Measurements from ENCODE around the gene LCAT.

LCAT gene

DNA sequence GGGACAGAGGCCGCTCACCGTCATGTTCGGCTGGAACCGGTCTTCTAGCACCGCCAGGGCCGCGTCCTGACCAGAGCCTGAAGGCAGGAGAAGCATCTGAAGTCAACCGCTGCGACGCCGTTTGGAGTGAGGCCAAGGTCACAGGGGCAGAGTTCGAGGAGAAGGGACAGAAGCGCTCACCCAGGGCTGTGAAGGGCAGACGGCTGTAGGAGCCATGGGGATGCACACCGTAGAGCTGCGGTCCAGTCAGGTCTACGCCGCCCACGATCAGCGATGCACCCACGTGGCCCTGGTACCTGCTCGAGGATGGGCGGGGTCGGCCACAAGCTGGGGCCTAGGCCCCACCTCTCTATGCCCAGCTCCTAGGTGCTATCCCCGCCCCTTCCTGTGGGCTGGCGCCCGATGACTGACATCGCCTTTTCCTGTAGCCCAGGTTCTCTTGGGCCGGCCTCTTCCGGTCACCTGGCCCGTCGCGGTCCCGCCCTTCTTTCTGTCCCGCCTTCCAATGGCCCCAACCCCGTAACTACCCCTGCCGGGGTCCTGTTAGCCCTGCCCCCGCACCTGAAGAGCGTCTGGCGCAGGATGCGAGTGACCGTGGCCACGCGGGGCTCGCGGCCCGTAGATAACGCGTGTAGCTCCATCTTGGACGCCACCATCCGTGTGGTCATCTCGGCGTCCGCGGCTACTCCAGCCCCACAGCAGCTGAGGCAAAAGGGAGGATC lies 8.4 kb downstream of the LCAT start:
- no peak for TF ChIP-seq ZNF274 (IDR thresholded peaks at IDR 0.05; ENCODE audit: low read depth, low read length)
- peak overlapping the region; percentile 81 for H3K4me3 ChIP-seq (ENCODE audit: low read length)

GRCh38 chr16:67935101-67935401 lies 8.9 kb downstream of the LCAT start:
- TF ChIP-seq ZNF274 (IDR thresholded peaks at IDR 0.05; ENCODE audit: low read depth, low read length): no peak
- H3K4me3 ChIP-seq (ENCODE audit: low read length): peak overlapping the region; percentile 45; the same call in 1 of the 2 replicates

GRCh38 chr16:67934306-67935100 lies 9.4 kb downstream of the LCAT start:
- H3K4me3 ChIP-seq (ENCODE audit: low read length): no peak overlapping the region
- TF ChIP-seq ZNF274 (IDR thresholded peaks at IDR 0.05; ENCODE audit: low read depth, low read length): no peak

GRCh38 chr16:67933805-67934204 lies 10.1 kb downstream of the LCAT start:
- no peak overlapping the region for H3K4me3 ChIP-seq (ENCODE audit: low read length)
- no peak for TF ChIP-seq ZNF274 (IDR thresholded peaks at IDR 0.05; ENCODE audit: low read depth, low read length)

DNA sequence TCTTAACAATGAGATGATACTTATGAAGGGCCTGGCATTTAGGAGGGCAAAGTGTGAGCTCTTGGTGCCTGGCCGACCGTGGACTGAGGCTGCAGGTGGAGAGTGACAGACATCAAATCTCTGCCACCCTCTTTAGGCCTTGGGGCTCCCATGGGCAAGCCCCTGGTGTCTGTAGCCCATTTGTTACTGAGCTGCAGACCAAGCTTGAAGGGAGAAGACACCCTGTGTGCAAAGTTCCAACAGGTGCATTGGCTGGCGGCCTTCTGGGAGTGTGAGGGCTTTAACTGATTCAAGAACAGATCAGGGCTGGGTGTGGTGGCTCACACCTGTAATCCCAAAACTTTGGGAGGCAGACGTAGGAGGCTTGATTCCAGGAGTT lies 11.5 kb downstream of the LCAT start:
- no peak for TF ChIP-seq ZNF274 (IDR thresholded peaks at IDR 0.05; ENCODE audit: low read depth, low read length)
- H3K4me3 ChIP-seq (ENCODE audit: low read length): no peak overlapping the region

GRCh38 chr16:67931712-67932461 lies 12.0 kb downstream of the LCAT start, which contains the start of gene CTRL:
Gene CTRL (minus strand): TSS chr16:67931862. CDS start chr16:67931852, 10 bp downstream.
- TF ChIP-seq ZNF274 (IDR thresholded peaks at IDR 0.05; ENCODE audit: low read depth, low read length): no peak
- no peak within 1 kb of the TSS for H3K4me3 ChIP-seq (ENCODE audit: low read length)

GRCh38 chr16:67930678-67931211 lies 13.2 kb downstream of the LCAT start:
- TF ChIP-seq ZNF274 (IDR thresholded peaks at IDR 0.05; ENCODE audit: low read depth, low read length): no peak
- H3K4me3 ChIP-seq (ENCODE audit: low read length): no peak overlapping the region

DNA sequence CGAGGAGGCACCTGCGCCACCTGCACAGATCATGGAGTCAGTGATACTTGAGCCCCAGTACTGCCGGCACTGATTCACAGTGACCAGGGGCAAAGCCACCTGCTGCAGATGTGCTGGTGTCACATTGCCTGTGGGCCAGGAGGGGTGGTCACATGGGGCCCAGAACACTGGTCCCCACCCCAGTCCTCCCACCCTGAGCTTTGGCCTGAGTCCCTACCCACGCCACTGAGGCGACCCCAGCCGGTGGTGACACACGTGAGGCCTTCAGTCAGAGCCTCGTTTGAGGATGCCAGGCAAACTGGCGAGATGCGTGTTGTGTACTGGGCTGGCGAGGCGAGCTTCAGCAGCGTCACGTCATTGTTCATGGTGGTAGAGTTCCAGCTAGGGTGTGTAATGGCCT lies 13.7 kb downstream of the LCAT start:
- TF ChIP-seq ZNF274 (IDR thresholded peaks at IDR 0.05; ENCODE audit: low read depth, low read length): no peak
- no peak overlapping the region for H3K4me3 ChIP-seq (ENCODE audit: low read length)

DNA sequence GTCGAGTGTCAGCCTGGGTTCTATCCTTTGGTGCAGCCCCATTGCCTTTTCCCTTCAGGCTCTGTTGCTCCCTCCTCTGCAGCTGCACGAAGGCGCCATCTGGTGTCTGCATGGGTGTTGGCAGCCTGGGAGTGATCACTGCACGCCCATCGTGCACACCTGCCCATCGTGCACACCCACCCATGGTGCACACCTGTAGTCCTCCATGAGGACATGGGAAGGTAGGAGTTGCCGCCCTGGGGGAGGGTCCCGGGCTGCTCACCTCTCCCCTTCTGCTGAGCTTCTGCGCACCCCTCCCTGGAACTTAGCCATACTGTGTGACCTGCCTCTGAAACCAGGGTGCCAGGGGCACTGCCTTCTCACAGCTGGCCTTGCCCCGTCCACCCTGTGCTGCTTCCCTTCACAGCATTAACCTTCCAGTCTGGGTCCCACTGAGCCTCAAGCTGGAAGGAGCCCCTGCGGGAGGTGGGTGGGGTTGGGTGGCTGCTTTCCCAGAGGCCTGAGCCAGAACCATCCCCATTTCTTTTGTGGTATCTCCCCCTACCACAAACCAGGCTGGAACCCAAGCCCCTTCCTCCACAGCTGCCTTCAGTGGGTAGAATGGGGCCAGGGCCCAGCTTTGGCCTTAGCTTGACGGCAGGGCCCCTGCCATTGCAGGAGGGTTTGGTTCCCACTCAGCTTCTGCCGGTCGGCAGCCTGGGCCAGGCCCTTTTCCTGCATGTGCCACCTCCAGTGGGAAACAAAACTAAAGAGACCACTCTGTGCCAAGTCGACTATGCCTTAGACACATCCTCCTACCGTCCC lies 15.2 kb downstream of the LCAT start:
- H3K4me3 ChIP-seq (ENCODE audit: low read length): no peak overlapping the region
- TF ChIP-seq ZNF274 (IDR thresholded peaks at IDR 0.05; ENCODE audit: low read depth, low read length): no peak

GRCh38 chr16:67928147-67928546 lies 15.8 kb downstream of the LCAT start:
- no peak for TF ChIP-seq ZNF274 (IDR thresholded peaks at IDR 0.05; ENCODE audit: low read depth, low read length)
- H3K4me3 ChIP-seq (ENCODE audit: low read length): no peak overlapping the region

- no peak for TF ChIP-seq ZNF274 (IDR thresholded peaks at IDR 0.05; ENCODE audit: low read depth, low read length)
- no peak overlapping the region for H3K4me3 ChIP-seq (ENCODE audit: low read length)
Observed at GRCh38 chr16:67927131-67927941, 16.6 kb downstream of the LCAT start.

- no peak for TF ChIP-seq ZNF274 (IDR thresholded peaks at IDR 0.05; ENCODE audit: low read depth, low read length)
- H3K4me3 ChIP-seq (ENCODE audit: low read length): no peak overlapping the region
Observed at GRCh38 chr16:67926181-67926750, 17.7 kb downstream of the LCAT start.

Measured in GM08714 (cell line).